GM19452 (cell line): ENCODE results near the gene TAS2R50.

Experiments used
- ATAC-seq: cut with Tn5 transposase; IDR thresholded peaks from one replicate; pipeline ENCODE4 v1.9.1; 2021; ENCODE audit not compliant: unreplicated experiment

TAS2R50 gene

DNA sequence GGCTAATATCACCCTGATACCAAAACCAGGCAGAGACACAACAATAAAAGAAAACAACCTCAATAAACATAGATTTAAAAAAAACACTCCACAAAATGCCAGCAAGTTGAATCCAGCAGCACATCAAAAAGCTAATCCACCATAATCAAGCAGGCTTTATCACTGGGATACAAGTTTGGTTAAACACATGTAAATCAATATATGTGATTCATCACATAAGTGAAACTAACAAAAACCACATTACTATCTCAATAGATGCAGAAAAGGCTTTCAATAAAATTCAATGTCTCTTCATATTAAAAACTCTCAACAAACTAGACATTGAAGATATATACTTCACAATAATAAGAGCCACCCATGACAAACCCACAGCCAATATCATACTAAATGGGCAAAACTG lies 30.6 kb downstream of the TAS2R50 start:
- no peak for ATAC-seq

DNA sequence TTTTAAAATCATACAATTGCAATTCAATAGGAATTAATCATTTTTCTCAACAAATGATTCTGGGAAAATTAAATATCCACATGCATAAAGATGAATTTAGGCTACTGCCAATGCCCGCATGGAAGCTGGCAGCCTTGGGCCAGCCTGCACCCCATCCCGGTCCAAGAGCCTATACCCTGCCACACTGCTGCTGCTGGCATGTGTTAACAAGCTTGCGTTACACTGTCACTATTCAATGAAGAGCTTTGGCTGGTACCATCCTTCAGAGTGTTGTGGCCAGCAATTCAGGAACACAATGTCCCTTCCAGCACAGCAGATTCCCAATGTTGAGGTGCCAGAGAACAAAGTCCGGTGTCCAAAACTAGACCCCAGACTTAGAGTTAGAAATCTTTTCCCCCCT lies 34.1 kb downstream of the TAS2R50 start:
- no peak for ATAC-seq

DNA sequence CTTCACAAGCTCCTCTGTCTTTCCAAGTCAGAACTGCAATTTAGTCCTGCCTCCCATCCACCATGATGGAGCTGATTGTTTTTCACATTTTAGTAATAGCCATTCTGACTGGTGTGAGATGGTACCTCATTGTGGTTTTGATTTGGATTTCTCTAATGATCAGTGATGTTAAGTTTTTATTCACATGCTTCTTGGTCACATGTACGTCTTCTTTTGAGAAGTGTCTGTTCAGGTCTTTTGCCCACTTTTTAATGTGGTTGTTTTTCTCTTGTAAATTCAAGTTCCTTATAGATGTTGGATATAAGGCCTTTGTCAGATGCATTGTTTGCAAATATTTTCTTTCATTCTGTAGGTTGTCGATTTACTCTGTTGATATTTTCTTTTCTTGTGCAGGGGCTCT lies 43.5 kb downstream of the TAS2R50 start:
- no peak for ATAC-seq

DNA sequence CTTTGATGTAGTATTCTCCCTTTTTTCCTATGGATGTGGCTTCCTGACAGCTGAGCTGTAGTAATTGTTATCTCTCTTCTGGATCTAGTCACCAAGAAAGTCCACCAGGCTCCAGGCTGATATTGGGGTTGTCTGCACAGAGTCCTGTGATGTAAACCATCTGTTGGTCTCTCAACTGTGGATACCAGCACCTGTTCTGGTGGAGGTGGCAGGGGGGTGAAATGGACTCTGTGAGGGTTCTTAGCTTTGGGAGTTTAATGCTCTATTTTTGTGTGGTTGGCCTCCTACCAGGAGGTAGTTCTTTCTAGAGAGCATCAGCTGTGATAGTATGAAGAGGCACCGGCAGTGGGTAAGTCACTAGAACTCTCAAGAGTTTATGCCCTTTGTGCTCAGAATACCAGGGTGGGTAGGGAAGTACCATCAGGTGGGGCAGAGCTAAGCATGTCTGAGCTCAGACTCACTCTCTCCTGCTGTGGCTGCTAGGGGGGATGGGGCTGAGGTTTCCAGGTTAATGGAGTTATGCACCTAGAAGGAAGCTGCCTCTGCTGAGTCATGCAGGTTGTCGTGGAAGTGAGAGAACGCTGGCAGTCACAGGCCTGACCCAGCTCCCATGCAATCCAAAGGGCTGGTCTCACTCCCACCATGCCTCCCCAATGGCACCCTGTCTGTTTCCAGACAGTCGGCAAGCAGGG lies 44.6 kb downstream of the TAS2R50 start:
- no peak for ATAC-seq

DNA sequence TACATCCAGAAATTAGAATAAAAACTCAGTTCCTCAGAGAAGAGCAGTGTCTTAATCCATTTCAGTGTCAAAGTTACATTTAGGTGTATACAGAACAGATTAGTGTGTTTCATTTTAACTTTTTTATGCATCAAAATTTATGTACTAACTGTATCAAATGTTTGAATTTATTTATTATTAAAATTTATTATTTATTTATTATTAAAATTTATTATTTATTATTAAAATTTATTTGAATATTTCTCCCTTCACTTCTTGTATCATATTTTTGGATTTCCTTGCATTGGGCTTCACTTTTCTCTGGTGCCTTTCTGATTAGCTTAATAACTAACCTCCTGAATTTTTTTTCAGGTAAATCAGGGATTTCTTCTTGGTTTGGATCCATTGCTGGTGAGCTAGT lies 45.3 kb downstream of the TAS2R50 start:
- ATAC-seq = no peak

DNA sequence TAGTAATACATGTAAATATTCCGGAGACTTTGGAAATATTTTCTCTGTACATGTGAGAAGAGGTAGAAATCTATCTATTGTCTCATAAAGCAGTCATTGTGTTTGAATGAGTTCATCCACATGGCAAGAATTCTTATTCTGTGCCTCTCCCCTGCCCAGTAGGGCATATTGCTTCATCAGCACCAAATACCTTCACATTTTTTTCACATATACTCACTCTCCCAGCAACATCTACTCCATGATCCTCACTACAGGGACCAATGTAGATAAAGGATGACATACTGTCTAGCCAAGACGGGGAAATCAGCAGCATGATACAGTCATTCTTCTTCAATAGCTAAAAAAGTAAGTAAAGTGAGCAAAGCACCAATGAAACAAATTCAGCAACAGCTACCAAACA lies 46.3 kb downstream of the TAS2R50 start:
- no peak for ATAC-seq

DNA sequence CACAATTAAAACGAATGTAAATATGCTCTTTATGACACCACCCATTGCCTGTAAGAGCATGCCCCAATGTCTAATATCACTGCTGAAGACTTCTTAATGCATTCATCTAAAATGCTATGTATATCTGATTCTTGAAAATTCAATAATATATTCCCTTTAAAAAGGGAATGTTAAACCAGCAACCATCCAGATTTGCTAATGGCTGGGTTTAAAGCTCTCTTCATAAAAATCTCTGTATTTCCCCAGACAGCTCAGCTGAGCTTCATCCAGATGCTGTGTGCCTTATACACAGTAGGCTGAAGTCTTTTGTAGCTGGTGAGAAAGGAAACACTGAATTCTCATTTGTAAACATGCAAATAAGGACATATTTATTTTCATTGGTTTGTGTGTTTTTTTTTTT lies 47.5 kb downstream of the TAS2R50 start, which contains the start of gene TAS2R14:
Gene TAS2R14 (minus strand): TSS at position 101 of the 400 bp plus-strand sequence. CDS start 56 bp downstream, at position 45.
- ATAC-seq = no peak

DNA sequence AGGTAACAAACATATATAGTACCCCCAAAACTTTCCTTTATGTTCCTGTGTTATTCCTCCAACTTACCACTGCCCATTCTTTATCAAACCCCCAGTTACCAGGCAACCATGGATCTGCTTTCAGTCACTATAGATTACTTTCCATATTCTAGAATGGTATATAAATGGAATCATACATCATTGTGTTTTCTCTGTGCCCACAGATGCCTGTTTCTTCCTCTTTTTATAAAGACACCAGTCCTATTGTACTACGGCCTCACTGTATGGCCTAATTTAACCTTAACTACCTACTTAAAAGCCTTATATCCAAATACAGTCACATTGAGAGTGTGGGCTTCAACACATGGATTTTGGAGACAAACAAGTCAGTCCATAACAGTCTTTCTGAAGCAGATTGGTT lies 50.2 kb downstream of the TAS2R50 start:
- no peak for ATAC-seq
